GM23338 (cell line): ENCODE results near the gene DCDC1.

Experiments used
- CTCF ChIP-seq, 2 experiments: fragments of 200-600 bp in 1 of 2; sonication (generic) in 1 of 2; conservative IDR thresholded peaks; 2 replicates each; pipeline versions ENCODE4 v1.5.1 to v1.6.1; 2016 to 2017; ENCODE audit warnings: antibody characterized with exemption in 2 of 2, low read depth in 2 of 2, mild to moderate bottlenecking in 2 of 2, moderate library complexity in 1 of 2
- EZH2 ChIP-seq: fragments of 200-600 bp; sonication (generic); IDR thresholded peaks from one replicate; pipeline ENCODE4 v1.8.0; 2017; ENCODE audit warnings: antibody characterized with exemption, mild to moderate bottlenecking, low read depth; ENCODE audit not compliant: unreplicated experiment
- EZH2phosphoT487 ChIP-seq: fragments of 200-600 bp; sonication (generic); IDR thresholded peaks from one replicate; pipeline ENCODE4 v1.8.1; 2018; ENCODE audit warnings: antibody characterized with exemption; ENCODE audit not compliant: unreplicated experiment
- REST ChIP-seq: IDR thresholded peaks from one replicate; pipeline ENCODE4 v1.6.1; 2018; ENCODE audit warnings: antibody characterized with exemption; ENCODE audit not compliant: unreplicated experiment
- ZNF331 ChIP-seq: fragments of 250-450 bp; sonication (Bioruptor Pico); IDR thresholded peaks from 2 replicates; pipeline ENCODE4 v1.5.0; 2020; ENCODE audit warnings: low read depth, mild to moderate bottlenecking, moderate library complexity
- ZNF462 ChIP-seq: fragments of 250-450 bp; sonication (Bioruptor Pico); IDR thresholded peaks from 2 replicates; pipeline ENCODE4 v1.5.0; 2020; ENCODE audit warnings: mild to moderate bottlenecking, moderate library complexity

- TF ChIP-seq ZNF462 (no peak), CTCF (conservative IDR thresholded peaks at IDR 0.05; ENCODE audit: low read depth in 2 of 2) (no peak), EZH2 (no peak), REST (no peak), EZH2phosphoT487 (no peak), ZNF331 (CRISPR knock-in tag) (no peak)
These were observed 509.4 kb downstream of the DCDC1 start for GRCh38 chr11:30860146-30860545.
